Hindlimb muscle (tissue), 1 donor: ENCODE results near the gene BAHCC1. TPM values are rescaled to one million over a fixed set of nuclear protein-coding genes. Genes with fewer than 3 reads are reported as not detected.
"Not testable (repeated sequence)": the region's sequence is repeated elsewhere in the genome, so short reads cannot be mapped to it uniquely, and the experiment has no call there.

Experiments
- DNase-seq: peaks from one replicate; pipeline ENCODE4 v3.0.0-alpha.2; 2013
- polyA plus RNA-seq: library from polyadenylated mRNA; unstranded; fragments of 120-200 nt; gene quantifications from one replicate; pipeline ENCODE4 v1.2.1, GENCODE V29; 2013; ENCODE audit not compliant: insufficient read length

Gene BAHCC1
- polyA plus RNA-seq, 1 donor = 17.9 TPM

DNA sequence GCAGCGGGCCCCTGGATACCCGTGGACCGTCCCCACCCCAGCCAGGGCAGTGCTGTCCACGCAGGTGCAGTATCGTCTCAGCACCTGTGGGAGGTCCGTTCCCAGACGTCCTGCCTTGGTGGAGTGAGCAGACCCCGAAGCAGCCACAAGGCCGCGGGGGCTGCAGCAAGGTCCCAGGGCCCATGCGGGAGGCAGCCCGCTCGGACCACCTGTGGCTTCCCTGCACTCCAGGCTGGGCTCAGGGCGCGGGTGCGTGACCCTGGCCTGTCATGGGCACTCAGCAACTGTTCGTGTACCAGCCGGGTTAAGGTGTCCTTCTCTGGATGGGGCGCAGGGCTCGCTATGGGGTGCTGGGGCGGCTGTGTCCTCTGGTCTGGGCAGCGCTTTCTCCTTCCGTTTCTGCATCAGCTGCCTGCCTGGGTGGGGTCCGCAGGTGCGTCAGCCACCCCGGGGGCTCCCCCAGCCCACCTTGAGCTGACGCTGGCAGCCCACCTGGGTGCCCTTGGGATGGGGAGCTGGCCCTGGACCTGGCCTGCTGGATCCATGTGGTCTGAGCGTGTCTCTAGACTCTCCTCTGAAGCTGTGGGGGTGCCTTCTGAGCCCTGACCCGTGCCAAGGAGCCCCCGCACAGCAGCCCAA lies 18.4 kb downstream of the BAHCC1 start:
- no peak for DNase-seq

DNA sequence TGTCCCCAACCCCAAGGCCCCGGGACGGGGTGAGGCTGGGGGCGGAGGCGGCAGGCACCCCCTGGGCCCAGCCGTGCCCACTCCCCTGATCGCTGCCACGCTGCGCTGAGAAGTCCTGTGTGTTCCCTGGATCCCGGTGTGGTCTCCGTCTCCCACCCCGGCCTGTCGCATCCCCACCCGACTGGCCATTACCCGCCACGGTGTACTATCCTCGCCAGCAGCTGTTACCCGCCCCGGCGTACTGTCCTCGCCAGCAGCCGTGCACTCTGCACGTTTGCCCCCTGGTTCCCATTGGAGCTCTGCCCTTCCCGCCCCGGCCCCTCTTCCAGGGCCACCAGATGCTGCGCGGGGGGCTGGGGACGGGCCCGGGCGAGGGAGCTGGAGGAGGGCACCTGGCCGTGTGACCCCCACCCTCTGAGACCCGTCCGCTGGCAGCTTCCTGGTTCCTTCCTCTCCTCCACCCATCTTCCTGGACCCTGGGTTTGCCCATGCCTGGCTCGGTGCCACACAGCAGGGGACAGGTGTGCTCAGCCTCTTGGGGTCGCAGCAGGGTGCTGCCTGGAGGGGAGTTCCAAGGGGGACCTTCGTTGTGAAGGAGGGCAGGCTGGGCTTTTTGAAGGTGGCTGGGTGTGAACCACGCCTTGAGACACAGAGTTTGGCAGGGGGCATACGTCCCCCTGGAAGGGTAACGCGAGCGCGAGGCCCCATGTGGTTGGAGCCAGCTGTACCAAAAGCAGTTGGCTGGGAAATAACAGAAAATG lies 19.7 kb downstream of the BAHCC1 start:
- no peak for DNase-seq

DNA sequence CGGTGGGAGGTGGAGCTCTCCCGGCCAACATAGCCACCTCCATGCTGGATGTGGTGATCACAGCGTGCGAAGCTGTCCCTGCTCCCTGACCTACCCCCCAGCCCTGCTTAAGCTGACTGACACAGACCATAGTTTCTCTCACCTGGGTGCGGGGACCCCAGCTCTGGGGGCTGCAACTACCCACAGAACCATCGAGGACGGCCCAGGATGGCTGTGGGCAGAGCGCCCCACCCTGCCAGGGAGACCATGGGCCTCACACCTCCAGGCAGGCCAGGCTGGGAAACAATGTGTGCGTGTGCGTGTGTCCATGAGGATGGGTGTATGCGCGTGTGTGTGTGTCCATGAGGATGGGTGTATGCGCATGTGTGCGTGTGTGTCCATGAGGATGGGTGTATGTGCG lies 20.4 kb downstream of the BAHCC1 start:
- DNase-seq = no peak

DNA sequence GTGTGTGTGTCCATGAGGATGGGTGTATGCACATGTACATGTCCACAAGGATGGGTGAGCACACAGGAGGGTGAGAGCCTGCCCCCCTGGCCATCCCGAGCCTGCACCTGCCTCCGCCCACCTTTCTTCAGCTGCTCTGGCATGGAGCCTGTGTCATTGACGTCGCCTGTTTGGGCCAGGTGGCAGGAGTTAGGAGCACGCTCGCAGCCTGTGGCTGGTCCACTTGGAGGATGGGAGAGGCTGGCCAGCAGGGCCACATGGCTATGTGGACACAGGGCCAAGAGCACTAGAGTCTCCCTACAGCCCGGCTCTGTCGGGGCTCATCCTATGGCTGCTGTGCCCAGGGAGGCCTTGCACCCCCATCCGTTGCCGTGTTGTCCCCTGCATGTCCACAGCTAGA lies 21.4 kb downstream of the BAHCC1 start:
- no peak for DNase-seq

DNA sequence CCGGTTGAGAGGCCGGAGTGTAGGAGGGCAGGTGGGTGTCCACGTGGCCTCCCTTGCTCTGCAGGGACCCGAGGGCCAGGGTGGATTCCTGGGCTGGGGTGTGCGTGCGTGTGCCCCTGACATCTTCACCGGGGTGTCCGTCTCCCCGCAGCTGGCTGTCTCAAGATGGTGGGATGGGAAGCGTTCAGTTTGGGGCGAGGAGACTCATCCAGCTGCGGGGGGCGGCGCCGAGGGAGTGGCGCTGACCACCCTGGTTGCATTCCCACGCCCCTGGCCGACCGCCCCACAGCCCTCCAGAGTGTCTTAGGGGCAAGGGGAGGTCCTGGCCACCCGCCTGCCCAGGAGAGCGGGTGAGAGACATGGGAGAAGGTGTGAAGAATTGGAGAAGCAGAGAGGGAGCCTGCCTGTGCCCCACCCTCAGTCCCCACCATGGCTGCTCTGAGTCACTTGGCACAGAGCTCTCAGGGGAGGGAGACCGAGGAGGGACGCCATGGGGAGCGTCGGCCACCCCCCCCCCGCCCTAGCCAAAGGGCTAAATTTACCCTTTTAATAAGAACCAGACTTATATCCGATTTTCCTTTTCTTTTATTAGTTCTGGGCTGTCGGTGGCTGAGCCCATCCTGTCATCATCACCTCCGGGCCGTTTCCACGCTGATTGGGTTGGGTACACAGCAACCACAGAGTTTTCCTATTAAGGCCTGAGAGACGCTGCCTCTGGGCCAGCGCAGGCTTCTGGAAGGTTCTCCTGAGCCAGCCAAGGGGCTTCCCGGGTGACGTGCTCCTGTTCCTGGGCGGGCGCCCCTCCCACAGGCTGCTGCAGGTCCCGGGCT lies 22.0 kb downstream of the BAHCC1 start:
- DNase-seq = no peak

DNA sequence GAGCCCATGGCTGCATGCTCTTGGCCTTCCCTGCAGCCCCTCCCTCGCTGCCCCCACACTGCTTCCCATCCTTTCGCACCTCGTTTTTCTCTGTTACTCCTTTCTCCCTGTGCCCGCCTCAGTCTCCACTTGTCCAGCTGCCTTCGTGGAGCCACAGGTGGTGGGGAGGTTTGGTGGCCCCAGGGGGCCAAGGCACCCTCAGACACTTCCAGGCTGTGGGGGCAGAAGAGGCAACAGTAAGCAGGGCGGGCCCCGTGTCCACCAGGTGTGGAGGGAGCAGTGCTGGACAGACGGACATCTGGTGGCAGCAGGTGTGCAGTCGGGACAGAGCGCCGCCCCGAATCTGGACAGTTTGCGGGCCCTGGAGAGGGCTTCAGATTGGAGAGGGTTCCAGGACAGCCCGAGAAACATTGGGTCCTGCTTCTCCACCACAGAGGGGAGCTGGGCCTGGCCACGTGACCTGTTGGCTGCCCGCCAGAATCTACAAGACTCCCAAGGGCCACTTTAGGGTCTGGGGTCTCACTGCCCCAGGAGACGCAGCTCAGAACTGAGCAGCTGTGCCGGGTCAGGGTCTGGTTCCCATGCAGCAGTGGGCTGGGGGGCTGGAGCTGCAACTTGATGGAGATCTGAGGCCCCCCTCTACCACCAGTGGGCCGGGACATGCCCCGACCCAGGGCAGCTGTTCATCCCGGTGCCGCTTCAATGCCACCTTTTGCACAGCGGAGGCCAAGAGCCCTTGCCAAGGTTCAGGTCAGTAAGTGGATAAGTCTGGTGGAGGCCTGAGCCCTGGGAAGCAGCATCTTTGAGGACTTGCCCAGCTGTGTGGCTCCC lies 22.8 kb downstream of the BAHCC1 start:
- DNase-seq = no peak

DNA sequence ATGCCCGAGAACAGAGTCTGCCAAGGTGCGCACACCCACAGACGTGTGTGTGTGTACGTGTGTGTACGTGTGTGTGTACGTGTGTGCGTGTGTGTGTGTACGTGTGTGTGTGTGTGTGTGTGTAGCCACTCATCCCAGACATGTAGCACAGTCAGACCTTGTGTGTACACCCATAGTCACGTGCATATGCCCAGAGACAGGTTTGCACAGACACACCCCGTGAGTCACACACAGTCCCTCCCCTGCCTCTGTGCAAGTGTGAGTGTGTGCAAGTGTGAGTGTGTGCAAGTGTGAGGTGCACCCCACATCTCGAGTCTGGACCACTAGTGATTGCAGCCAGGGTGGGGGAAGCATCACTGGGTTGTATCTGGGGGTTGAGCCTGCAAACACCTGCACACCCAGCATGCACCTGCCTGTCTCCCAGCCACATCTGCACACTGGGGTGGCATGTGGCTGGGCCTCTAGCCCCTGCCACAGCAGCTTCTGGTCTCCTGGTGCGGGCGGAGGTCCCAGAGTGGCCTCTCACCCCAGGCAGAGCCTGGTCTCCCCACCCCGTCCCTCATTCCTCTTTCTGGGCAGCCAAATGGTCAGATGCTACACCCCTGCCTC lies 23.6 kb downstream of the BAHCC1 start:
- DNase-seq = no peak

DNA sequence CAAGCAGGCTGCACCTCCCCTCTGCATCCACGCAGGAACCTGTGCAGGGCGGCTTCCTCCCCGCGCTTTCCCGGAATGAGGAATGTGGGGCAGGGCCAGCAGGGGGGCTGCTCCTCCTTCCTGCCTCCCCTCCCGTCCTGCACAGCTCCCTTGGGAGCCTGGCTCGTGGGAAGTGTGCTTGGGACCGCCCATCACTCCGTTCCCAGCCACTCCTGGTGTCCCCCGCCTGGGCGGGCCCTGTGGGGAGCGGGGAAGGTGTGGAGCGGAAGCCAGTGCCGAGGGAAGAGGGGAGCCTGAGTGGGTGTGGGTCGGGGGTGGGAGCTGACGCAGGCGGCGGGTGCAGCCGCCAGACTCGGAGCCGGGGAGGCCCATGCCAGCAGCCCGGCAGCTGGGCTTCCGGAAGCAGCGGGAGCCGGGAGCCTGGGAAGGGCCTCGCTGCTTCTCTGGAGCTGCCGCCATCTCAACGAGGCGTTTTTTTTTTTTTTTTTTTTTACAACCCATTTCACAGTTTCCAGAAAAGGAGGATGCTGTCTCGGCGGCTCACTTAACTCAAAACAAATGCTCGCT lies 24.1 kb downstream of the BAHCC1 start:
- peak; percentile 79 for DNase-seq

DNA sequence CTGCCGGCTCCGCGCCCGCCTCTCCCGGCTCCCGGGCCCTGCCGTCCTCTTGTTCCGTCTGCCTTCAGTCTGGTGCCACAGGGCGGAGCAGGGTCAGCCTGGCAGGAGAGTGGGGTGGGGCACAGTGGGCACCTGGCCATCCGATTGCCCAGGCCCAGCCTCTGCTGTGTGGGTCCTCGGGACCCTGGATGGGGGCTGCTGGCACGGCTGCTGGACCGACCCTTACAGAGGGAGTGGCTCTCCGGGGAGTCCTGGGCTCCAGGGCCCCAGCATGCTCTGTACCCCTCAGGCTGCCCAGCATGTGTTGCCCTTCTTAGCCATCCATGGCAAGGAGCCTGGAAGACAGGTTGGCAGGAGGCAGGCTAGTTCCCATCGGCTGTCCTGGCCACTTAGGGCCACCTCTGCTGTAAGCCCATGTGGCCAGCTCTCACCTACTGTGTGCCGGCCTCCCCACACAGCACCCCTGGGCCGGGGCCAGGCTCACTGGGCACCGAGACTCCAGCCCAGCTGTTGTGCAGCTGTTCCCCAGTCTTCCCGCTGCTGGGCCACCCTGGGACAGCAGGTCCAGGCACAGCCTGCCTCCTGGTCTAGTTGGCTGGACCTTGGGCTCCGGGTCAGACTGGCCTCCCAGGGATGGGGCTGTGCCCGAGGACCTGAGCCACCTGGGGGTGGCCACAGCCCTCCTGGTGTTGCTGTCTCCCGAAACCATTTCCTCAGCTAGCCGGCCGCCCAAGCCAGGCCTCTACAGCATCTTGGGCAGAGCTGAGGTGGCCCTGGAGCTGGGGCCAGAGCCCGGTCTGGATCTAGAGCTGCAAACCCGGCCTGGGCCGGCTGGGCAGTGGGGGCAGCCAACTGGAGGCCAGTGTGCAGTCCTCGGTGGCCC lies 24.9 kb downstream of the BAHCC1 start:
- no peak for DNase-seq

DNA sequence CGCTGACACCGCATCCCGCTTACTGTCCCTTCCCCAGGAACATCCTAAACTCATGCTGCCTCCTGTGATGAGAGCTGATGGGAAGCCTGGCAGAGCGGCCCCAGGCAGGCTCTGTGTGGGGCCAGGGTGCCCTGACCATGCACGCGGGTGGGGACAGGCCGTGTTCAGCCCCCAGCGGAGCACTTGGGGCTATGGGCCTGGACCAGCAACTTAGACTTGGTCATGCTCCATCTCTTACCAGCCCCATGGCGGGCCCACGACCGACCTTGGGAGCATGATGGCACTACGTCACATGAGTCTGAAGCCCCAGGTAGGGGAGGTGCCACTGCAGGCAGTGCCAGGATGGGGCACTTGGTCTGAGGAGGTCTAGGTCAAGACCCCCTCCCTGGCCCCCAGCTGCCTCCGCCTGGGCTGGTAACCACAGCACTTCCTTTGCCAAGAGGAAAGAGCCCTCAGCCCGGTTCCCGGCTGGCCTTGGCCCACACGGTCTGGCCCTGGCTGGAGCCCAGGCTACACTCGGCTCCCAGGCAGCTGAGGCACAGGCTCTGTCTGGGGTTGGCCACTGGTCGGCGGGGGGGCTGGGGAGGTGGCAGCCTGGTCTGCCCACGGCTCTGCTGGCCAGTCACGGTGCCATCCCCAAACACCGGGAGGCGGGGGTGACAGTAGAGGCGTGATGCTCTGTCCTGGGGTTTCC lies 25.7 kb downstream of the BAHCC1 start:
- no peak for DNase-seq

DNA sequence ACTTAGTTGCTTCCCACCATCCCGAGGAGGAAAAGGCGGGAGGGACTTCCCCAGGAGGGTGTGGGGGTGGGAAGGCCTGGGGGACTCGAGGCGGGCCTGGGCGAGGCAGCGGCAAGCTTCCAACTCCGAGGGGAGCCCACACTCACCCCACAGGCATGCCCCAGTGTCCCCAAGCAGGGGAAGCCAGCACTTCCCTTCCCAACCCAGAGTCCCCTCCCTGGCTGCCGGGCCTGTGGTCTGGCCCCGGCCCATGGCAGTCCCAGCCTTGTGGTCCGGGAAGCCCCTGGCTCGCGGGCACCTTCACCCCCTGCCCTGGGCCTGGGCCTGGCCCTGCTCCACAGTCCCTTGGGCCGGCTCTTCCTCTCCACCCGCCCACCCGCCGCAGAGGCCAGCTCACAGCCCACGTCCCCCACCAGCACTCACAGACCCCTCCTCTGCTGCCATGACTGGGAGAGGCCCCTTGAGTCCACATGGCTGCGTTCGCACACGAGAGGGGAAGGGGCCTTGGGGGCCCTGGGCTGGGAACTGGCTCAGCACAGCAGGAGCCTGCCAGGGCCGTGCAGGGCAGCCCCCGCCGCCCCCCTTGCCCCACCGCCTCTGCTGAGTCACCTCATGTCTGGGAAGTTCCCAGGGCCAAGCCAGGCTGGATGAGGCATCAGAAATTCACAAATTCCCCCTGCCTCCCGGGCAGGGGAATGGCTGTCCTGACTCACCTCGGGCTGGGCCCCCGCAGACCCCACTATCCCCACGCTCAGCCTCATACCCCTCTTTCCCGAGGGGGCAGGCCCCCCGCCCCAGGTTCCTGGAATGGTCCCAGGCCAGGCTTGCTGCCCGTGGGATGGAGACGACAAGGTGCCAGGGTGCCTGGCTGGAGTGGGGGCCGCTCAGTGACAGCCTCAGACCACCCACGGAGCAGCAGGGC lies 27.8 kb downstream of the BAHCC1 start:
- no peak for DNase-seq

DNA sequence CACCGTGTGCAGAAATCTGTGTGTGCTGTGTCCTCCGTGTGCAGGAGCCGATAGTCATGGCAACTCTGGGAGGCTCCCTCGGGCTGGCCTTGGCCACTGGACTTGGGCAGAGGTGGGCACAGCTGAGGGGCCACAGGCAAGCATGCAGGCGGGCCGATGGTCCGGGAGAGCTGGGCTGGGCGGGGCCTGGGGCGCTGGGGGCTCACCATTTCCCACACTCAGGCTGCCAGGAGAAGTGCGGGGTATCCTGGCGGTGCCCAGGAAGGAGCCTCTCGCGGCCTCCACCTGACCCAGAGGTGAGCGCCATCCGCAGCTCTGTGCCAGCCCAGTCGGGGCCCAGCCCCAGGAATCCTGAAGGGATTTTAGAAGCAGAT lies 28.4 kb downstream of the BAHCC1 start:
- DNase-seq = no peak

DNA sequence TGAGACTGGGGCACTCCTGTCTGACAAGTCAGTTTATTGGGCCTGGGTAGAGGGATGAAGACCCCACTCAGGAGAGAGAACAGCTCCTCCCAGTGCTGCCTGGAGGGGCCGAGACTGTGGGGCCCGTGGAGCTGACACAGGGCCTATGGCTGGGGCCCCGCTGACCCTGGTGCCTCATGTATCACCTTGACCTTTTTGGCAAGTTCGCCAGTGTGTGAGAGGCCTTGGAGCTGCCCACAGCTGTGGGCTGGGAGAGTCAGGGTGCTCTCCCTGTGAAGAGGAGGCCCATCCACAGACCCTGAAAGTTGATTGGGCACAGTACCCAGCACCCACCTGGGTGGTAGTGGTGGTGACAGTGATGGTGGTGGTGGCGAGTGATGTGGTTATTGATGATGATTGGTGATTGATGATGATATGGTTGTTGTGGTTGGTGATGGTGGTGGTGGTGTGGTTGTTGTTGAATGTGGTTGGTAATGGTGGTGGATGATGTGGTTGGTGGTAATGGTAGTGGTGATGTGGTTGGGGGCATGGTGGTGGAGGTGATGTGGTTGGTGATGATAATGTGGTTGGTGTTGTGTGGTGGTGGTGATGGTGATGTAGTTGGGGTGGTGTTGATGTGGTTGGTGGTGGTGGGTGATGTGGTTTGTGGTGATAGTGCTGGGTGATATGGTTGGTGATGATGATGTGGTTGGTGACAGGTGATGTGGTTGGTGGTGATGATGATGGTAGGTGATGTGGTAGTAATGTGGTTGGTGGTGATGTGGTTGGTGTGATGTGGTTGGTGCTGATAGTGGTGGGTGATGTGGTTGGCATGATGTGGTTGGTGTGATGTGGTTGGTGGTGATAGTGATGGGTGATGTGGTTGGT lies 29.1 kb downstream of the BAHCC1 start:
- no peak for DNase-seq

DNA sequence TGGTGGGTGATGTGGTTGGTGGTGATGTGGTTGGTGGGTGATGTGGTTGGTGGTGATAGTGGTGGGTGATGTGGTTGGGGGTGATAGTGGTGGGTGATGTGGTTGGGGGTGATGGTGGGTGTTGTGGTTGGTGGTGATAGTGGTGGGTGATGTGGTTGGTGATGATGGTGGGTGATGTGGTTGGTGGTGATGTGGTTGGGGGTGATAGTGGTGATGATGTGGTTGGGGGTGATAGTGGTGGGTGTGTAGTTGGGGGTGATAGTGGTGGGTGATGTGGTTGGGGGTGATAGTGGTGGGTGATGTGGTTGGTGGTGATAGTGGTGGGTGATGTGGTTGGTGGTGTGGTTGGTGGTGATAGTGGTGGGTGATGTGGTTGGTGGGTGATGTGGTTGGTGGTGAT lies 29.8 kb downstream of the BAHCC1 start:
- not testable (repeated sequence) for DNase-seq

DNA sequence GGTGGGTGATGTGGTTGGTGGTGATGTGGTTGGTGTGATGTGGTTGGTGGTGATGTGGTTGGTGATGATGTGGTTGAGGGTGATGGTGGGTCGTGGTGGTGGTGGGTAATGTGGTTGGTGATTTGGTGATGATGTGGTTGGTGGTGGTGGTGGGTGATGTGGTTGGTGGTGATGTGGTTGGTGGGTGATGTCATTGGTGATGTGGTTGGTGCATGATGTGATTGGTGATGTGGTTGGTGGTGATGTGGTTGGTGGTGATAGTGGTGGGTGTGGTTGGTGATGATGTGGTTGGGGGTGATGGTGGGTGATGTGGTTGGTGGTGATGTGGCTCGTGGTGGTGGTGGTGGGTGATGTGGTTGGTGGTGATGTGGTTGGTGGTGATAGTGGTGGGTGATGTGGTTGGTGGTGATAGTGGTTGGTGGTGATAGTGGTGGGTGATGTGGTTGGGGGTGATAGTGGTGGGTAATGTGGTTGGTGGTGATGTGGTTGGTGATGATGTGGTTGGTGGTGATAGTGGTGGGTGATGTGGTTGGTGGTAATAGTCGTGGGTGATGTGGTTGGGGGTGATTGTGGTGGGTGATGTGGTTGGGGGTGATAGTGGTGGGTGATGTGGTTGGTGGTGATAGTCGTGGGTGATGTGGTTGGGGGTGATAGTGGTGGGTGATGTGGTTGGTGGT lies 30.6 kb downstream of the BAHCC1 start:
- DNase-seq = not testable (repeated sequence)

DNA sequence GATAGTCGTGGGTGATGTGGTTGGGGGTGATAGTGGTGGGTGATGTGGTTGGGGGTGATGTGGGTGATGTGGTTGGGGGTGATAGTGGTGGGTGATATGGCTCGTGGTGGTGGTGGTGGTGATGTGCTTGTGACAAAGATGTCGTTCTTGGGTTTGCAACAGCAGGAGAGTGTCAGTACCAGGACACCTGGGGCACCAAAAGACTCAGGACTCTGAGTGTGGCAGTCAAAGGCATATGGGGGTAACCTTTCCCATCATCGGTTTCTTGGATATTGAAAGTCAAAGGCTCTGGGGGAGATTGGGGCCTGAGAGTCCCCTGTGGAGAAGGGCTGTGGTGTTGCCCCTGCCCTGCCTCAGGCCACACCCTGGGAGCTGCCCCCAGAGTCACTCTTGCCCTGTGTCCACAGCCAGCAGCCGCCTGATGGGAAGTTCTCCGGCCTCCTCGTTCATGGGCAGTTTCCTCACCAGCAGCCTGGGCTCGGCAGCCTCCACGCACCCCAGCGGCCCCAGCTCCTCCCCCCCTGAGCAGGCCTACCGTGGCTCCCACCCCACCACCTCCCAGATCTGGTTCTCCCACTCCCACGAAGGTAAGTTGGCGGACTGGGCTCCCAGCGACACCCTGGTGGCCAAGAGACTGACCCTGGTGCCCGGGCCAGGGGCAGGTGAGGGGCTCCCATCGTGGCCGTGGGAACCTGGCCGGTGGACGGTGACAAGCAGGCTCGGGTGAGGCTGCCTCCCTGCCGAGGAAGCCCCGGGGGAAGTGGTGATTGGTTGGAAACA lies 31.3 kb downstream of the BAHCC1 start:
- no peak for DNase-seq
